Thyroid gland (tissue), 4 donors: ENCODE data around the gene RFTN2. TPM values are rescaled to one million over a fixed set of nuclear protein-coding genes. Genes with fewer than 3 reads are reported as not detected.

Source experiments
- DNase-seq, 2 donors: peaks; one replicate each; pipeline ENCODE4 v3.0.0-alpha.2; 2019
- H3K27ac ChIP-seq, 3 donors: fragments of 200-600 bp; sonication (generic); 1 replicate in 2 of 3; 2 replicates in 1 of 3; pipeline ENCODE4 v1.5.1; 2016 to 2019; ENCODE audit warnings: mild to moderate bottlenecking in 1 of 3, moderate library complexity in 1 of 3
- H3K27me3 ChIP-seq: fragments of 200-600 bp; sonication (generic); one replicate; pipeline ENCODE4 v1.5.1; 2019
- H3K36me3 ChIP-seq, 2 donors: fragments of 200-600 bp; sonication (generic); one replicate each; pipeline ENCODE4 v1.5.1; 2016 to 2019
- H3K4me1 ChIP-seq, 2 donors: fragments of 200-600 bp; sonication (generic); one replicate each; pipeline ENCODE4 v1.5.1; 2017 to 2019
- H3K4me3 ChIP-seq, 3 donors: fragments of 200-600 bp; sonication (generic); replicated peaks in 1 of 3; 1 replicate in 2 of 3; 2 replicates in 1 of 3; pipeline ENCODE4 v1.5.1; 2016; ENCODE audit warnings: mild to moderate bottlenecking in 1 of 3
- H3K9me3 ChIP-seq: fragments of 200-600 bp; sonication (generic); one replicate; pipeline ENCODE4 v1.5.1; 2017
- CTCF ChIP-seq, 6 experiments: fragments of 200-600 bp in 3 of 6; fragments of 450-650 bp in 3 of 6; sonication (generic) in 3 of 6; IDR thresholded peaks; one replicate each; pipeline ENCODE4 v1.5.1; 2016 to 2019; ENCODE audit warnings: antibody characterized with exemption in 6 of 6, mild to moderate bottlenecking in 2 of 6, inconsistent platforms in 1 of 6, moderate library complexity in 1 of 6
- POLR2A ChIP-seq, 2 donors: fragments of 450-650 bp; IDR thresholded peaks; one replicate each; pipeline ENCODE4 v1.6.1; 2017; ENCODE audit warnings: antibody characterized with exemption in 2 of 2, mild to moderate bottlenecking in 2 of 2, moderate library complexity in 1 of 2
- WGBS, 2 donors: methylation state at CpG; one replicate each; pipeline ENCODE4 v1.1.5; 2017; 5-methylcytosine and 5-hydroxymethylcytosine counted together
- intact Hi-C: fragments of 100-400 bp; cut with DNase I; formaldehyde crosslinking; loops from one replicate; pipeline ENCODE4 v1.15.1; 2023
- total RNA-seq, 4 donors: library from RNA; depleted of rRNA; stranded (reverse); fragments of >200 nt; gene quantifications; one replicate each; pipeline ENCODE4 v1.2.3, GENCODE V29; 2016

Gene RFTN2
- total RNA-seq, 4 donors from 2014 or later = 5.3 to 12.9 (median 9.4) TPM

- H3K9me3 ChIP-seq = no peaks in the 10 kb centered on the region
- H3K27me3 ChIP-seq = no peaks in the 10 kb centered on the region
- no peak overlapping the region for H3K4me3 ChIP-seq
- no peaks in the 10 kb centered on the region for H3K4me1 ChIP-seq
- no peaks in the 10 kb centered on the region for H3K36me3 ChIP-seq
- 70 to 76% methylated on average over 2 of the region's 2 CpGs for WGBS, 2 donors
- no peak for DNase-seq
- TF ChIP-seq CTCF (IDR thresholded peaks at IDR 0.05) (no peak), POLR2A (IDR thresholded peaks at IDR 0.05) (no peak)
- intact Hi-C loops = no loop called here
- no peak overlapping the region for H3K27ac ChIP-seq
Measured at GRCh38 chr2:197677483-197677882, 2.1 kb upstream of the RFTN2 start.

- H3K9me3 ChIP-seq = no peaks in the 10 kb centered on the region
- intact Hi-C loops = no loop called here
- TF ChIP-seq CTCF (IDR thresholded peaks at IDR 0.05) = no peak
- no peak for TF ChIP-seq POLR2A (IDR thresholded peaks at IDR 0.05)
- no peaks in the 10 kb centered on the region for H3K4me1 ChIP-seq
- H3K4me3 ChIP-seq = no peak overlapping the region
- H3K36me3 ChIP-seq = no peaks in the 10 kb centered on the region
- 89 to 91% methylated on average over 3 of the region's 3 CpGs for WGBS, 2 donors
- no peak overlapping the region for H3K27ac ChIP-seq
- no peaks in the 10 kb centered on the region for H3K27me3 ChIP-seq
- no peak for DNase-seq
Measured at GRCh38 chr2:197677056-197677455, 1.7 kb upstream of the RFTN2 start.

GRCh38 chr2:197675711-197676188 is 363 bp upstream of the RFTN2 start:
- H3K27me3 ChIP-seq = no peaks in the 10 kb centered on the region
- no peaks in the 10 kb centered on the region for H3K9me3 ChIP-seq
- DNase-seq = no peak
- intact Hi-C loops = no loop called here
- H3K36me3 ChIP-seq = no peaks in the 10 kb centered on the region
- H3K4me1 ChIP-seq = no peaks in the 10 kb centered on the region
- H3K4me3 ChIP-seq = no peak overlapping the region
- TF ChIP-seq CTCF (IDR thresholded peaks at IDR 0.05) = no peak
- TF ChIP-seq POLR2A (IDR thresholded peaks at IDR 0.05) = no peak
- WGBS, 2 donors = 26 to 37% methylated on average over 6 of the region's 6 CpGs
- peak overlapping the region; percentile 24 to 80 (median 54) for H3K27ac ChIP-seq

- H3K27ac ChIP-seq = peak overlapping the region; percentile 13 to 80 (median 42)
- DNase-seq = no peak
- H3K4me1 ChIP-seq = no peaks in the 10 kb centered on the region
- intact Hi-C loops = no loop called here
- H3K27me3 ChIP-seq = no peaks in the 10 kb centered on the region
- H3K36me3 ChIP-seq = no peaks in the 10 kb centered on the region
- no peaks in the 10 kb centered on the region for H3K9me3 ChIP-seq
- no peak for TF ChIP-seq CTCF (IDR thresholded peaks at IDR 0.05)
- no peak for TF ChIP-seq POLR2A (IDR thresholded peaks at IDR 0.05)
- peak overlapping the region in 1 of 3 donors; percentile 20 for H3K4me3 ChIP-seq
- WGBS, 2 donors = 28 to 47% methylated on average over 3 of the region's 3 CpGs
Measured at GRCh38 chr2:197674591-197674990, 796 bp downstream of the RFTN2 start.

- Histone ChIP-seq H3K27ac (peak overlapping the region in 1 of 3 donors; percentile 80), H3K27me3 (no peaks in the 10 kb centered on the region), H3K4me3 (no peak overlapping the region), H3K4me1 (no peaks in the 10 kb centered on the region), H3K9me3 (no peaks in the 10 kb centered on the region), H3K36me3 (no peaks in the 10 kb centered on the region)
- no peak for TF ChIP-seq POLR2A (IDR thresholded peaks at IDR 0.05)
- TF ChIP-seq CTCF (IDR thresholded peaks at IDR 0.05) = no peak
- intact Hi-C loops = no loop called here
- DNase-seq = no peak
- WGBS, 2 donors = 56 to 62% methylated on average over 1 of the region's 1 CpG
Measured at GRCh38 chr2:197674060-197674459, 1.3 kb downstream of the RFTN2 start.
